IMR-90 (cell line): ENCODE data around the gene INIP. TPM values are rescaled to one million over a fixed set of nuclear protein-coding genes. Genes with fewer than 3 reads are reported as not detected.
A peak's percentile ranks its signal among the peaks of the same experiment; 100 is the strongest.

Experiments used
- ATAC-seq: fragments of 200-7000 bp; cut with Tn5 transposase; 2 replicates; pipeline ENCODE4 v1.9.1; 2020; ENCODE audit warnings: low read depth, mild to moderate bottlenecking, moderate library complexity
- BruUV-seq: library from RNA; stranded (reverse); fragments of 400-500 nt; replicated peaks from 2 replicates; lab custom pipeline; 2021; lab: Mats Ljungman, UMichigan
- CTCF ChIA-PET: fragments of 300-600 bp; formaldehyde crosslinking; extraction: SDS; loops from one replicate; lab custom pipeline; 2021; ENCODE audit warnings: antibody characterized with exemption; lab: Yijun Ruan, JAX
- POLR2A ChIA-PET: fragments of 300-600 bp; sonication (Branson Sonifier 250); formaldehyde crosslinking; loops from one replicate; lab custom pipeline; 2022; ENCODE audit warnings: antibody characterized with exemption; ENCODE audit not compliant: unreplicated experiment; lab: Charles Lee
- DNase-seq: peaks from one replicate; pipeline ENCODE4 v3.0.0; 2013
- H2AFZ ChIP-seq: replicated peaks from 2 replicates; pipeline ENCODE3; 2013; ENCODE audit warnings: low read length, mild to moderate bottlenecking; ENCODE audit not compliant: poor library complexity
- H2AK5ac ChIP-seq: 2 replicates; pipeline ENCODE4 v1.6.1; 2013; ENCODE audit warnings: low read depth, low read length, inconsistent platforms
- H2AK9ac ChIP-seq: replicated peaks from 2 replicates; pipeline ENCODE3; 2013; ENCODE audit warnings: mild to moderate bottlenecking, low read depth, low read length, moderate library complexity; ENCODE audit not compliant: poor library complexity
- H2BK120ac ChIP-seq: 2 replicates; pipeline ENCODE4 v1.6.1; 2013; ENCODE audit warnings: low read depth, low read length, inconsistent platforms
- H2BK15ac ChIP-seq: 3 replicates; pipeline ENCODE4 v1.6.1; 2013; ENCODE audit warnings: low read depth, low read length, inconsistent platforms
- H2BK20ac ChIP-seq: 2 replicates; pipeline ENCODE4 v1.6.1; 2013; ENCODE audit warnings: low read depth, mild to moderate bottlenecking, inconsistent platforms, low read length, moderate library complexity
- H2BK5ac ChIP-seq: 2 replicates; pipeline ENCODE4 v1.6.1; 2013; ENCODE audit warnings: mild to moderate bottlenecking, low read depth, low read length, inconsistent platforms; ENCODE audit not compliant: poor library complexity, severe bottlenecking
- H3K14ac ChIP-seq: replicated peaks from 2 replicates; pipeline ENCODE4 v1.6.1; 2013; ENCODE audit warnings: low read depth, low read length, inconsistent platforms
- H3K18ac ChIP-seq: 2 replicates; pipeline ENCODE4 v1.6.1; 2013; ENCODE audit warnings: low read depth, low read length, control low read depth
- H3K23ac ChIP-seq: 2 replicates; pipeline ENCODE4 v1.6.1; 2013; ENCODE audit warnings: low read depth, low read length, inconsistent platforms
- H3K27ac ChIP-seq: 2 replicates; pipeline ENCODE4 v1.5.1; 2013; ENCODE audit warnings: mild to moderate bottlenecking, control low read depth, low read length; ENCODE audit not compliant: insufficient read depth
- H3K27me3 ChIP-seq: 2 replicates; pipeline ENCODE4 v1.6.1; 2013; ENCODE audit warnings: low read length; ENCODE audit not compliant: control insufficient read depth, insufficient read depth
- H3K36me3 ChIP-seq: 2 replicates; pipeline ENCODE4 v1.6.1; 2013; ENCODE audit warnings: low read length, mixed read lengths; ENCODE audit not compliant: control insufficient read depth, insufficient read depth
- H3K4ac ChIP-seq: 2 replicates; pipeline ENCODE4 v1.6.1; 2013; ENCODE audit warnings: low read depth, low read length, inconsistent platforms
- H3K4me1 ChIP-seq: 2 replicates; pipeline ENCODE4 v1.6.1; 2013; ENCODE audit warnings: low read length, mixed read lengths; ENCODE audit not compliant: control insufficient read depth, insufficient read depth
- H3K4me2 ChIP-seq: 2 replicates; pipeline ENCODE4 v1.6.1; 2013; ENCODE audit warnings: low read depth, mild to moderate bottlenecking, control low read depth, low read length, moderate library complexity
- H3K4me3 ChIP-seq: 2 replicates; pipeline ENCODE4 v1.5.1; 2013; ENCODE audit warnings: low read depth, mild to moderate bottlenecking, control low read depth, low read length, moderate library complexity; ENCODE audit not compliant: insufficient read depth
- H3K56ac ChIP-seq: 2 replicates; pipeline ENCODE4 v1.6.1; 2013; ENCODE audit warnings: low read length, inconsistent platforms; ENCODE audit not compliant: insufficient read depth; ENCODE audit errors: extremely low read depth
- H3K79me1 ChIP-seq, 2 experiments: 2 replicates each; pipeline ENCODE4 v1.6.1; 2013; ENCODE audit warnings: low read length in 2 of 2, inconsistent platforms in 1 of 2, low read depth in 1 of 2
- H3K9ac ChIP-seq: 2 replicates; pipeline ENCODE4 v1.6.1; 2013; ENCODE audit warnings: low read depth, low read length, control low read depth
- H3K9me1 ChIP-seq: 2 replicates; pipeline ENCODE4 v1.6.1; 2013; ENCODE audit warnings: low read length, inconsistent platforms; ENCODE audit not compliant: insufficient read depth
- H3K9me3 ChIP-seq: 2 replicates; pipeline ENCODE4 v1.6.1; 2013; ENCODE audit warnings: low read length; ENCODE audit not compliant: control insufficient read depth, insufficient read depth
- H4K20me1 ChIP-seq: 2 replicates; pipeline ENCODE4 v1.6.1; 2013; ENCODE audit warnings: low read length, inconsistent platforms; ENCODE audit not compliant: insufficient read depth
- H4K5ac ChIP-seq: 2 replicates; pipeline ENCODE4 v1.6.1; 2013; ENCODE audit warnings: mild to moderate bottlenecking, low read depth, low read length, control low read depth
- H4K8ac ChIP-seq, 2 experiments: 2 replicates each; pipeline ENCODE4 v1.6.1; 2013; ENCODE audit warnings: low read depth in 2 of 2, low read length in 2 of 2, control low read depth in 1 of 2, inconsistent platforms in 1 of 2
- H4K91ac ChIP-seq: 2 replicates; pipeline ENCODE4 v1.6.1; 2013; ENCODE audit warnings: low read depth, low read length, inconsistent platforms; ENCODE audit not compliant: insufficient read depth
- BHLHE40 ChIP-seq: fragments of 150-350 bp; IDR thresholded peaks from 2 replicates; pipeline ENCODE4 v1.6.1; 2016; ENCODE audit warnings: mild to moderate bottlenecking, low read depth, low read length
- CEBPB ChIP-seq: IDR thresholded peaks from 2 replicates; pipeline ENCODE4 v1.6.1; 2012; ENCODE audit warnings: low read depth, low read length, improper control_type of control experiment
- FOS ChIP-seq: fragments of 150-350 bp; IDR thresholded peaks from 2 replicates; pipeline ENCODE4 v1.6.1; 2016; ENCODE audit warnings: low read depth, low read length
- RAD21 ChIP-seq: IDR thresholded peaks from 2 replicates; pipeline ENCODE4 v1.6.1; 2012; ENCODE audit warnings: low read length, improper control_type of control experiment
- RFX5 ChIP-seq: IDR thresholded peaks from 2 replicates; pipeline ENCODE4 v1.8.0; 2012; ENCODE audit warnings: low read depth, mild to moderate bottlenecking, low read length, moderate library complexity
- WGBS, 2 experiments: methylation state at CpG; one replicate each; pipeline versions ENCODE4 v1.1.5 to v1.1.7; 2013; ENCODE audit warnings: missing lambda C conversion rate in 2 of 2; ENCODE audit not compliant: insufficient read length in 1 of 2; ENCODE audit errors: extremely low coverage in 2 of 2; 5-methylcytosine and 5-hydroxymethylcytosine counted together
- dilution Hi-C: fragments of 300-500 bp; cut with HindIII; formaldehyde crosslinking; loops from one replicate; pipeline ENCODE4 v1.14.3; 2018; ENCODE audit warnings: low sequenced_read_pairs; ENCODE audit not compliant: unreplicated experiment
- in situ Hi-C: fragments of 300-500 bp; cut with MboI; formaldehyde crosslinking; loops from 3 replicates; pipeline ENCODE4 v1.14.3; 2019; ENCODE audit warnings: low sequenced_read_pairs, inconsistent platforms, mixed read lengths
- intact Hi-C: fragments of 100-400 bp; cut with micrococcal nuclease; formaldehyde crosslinking; loops from 2 replicates; pipeline ENCODE4 v1.10.0; 2022
- polyA plus RNA-seq, 3 experiments: library from polyadenylated mRNA; depleted of rRNA; stranded (reverse); fragments of >200 nt; gene quantifications; 2 replicates each; pipeline ENCODE4 v1.2.3, GENCODE V29; 2012; ENCODE audit warnings: low replicate concordance in 1 of 3
- total RNA-seq: library from RNA; depleted of rRNA; stranded (reverse); fragments of >200 nt; gene quantifications from 2 replicates; pipeline ENCODE4 v1.2.3, GENCODE V29; 2012

The INIP gene
- total and polyA plus RNA-seq, 2 of the 4 experiments (the other 2 are of a cell fraction): 11.1 to 15.4 TPM

- Histone ChIP-seq H3K9ac (no peak overlapping the region), H2BK15ac (peak overlapping the region; percentile 8; the same call in 1 of the 3 replicates), H4K5ac (no peak overlapping the region), H2AK5ac (peak overlapping the region; percentile 68; the same call in 1 of the 2 replicates), H3K79me1 (peaks cover 37 to 69% of the 10 kb centered on the region in 2 experiments; a peak in 3 of 4 replicates), H3K18ac (peak overlapping the region; percentile 27; the same call in 1 of the 2 replicates), H3K36me3 (no peaks in the 10 kb centered on the region), H3K4me3 (no peak overlapping the region), H3K27me3 (no peaks in the 10 kb centered on the region), H3K27ac (no peak overlapping the region), H3K4me1 (peaks cover 27% of the 10 kb centered on the region), H3K9me3 (no peaks in the 10 kb centered on the region), H2AK9ac (no peak overlapping the region), H2BK20ac (peak overlapping the region; percentile 58), H3K9me1 (peaks cover 35% of the 10 kb centered on the region), H3K56ac (no peak overlapping the region), H3K4me2 (peak overlapping the region; percentile 59), H3K4ac (peak overlapping the region; percentile 63), H4K91ac (no peak overlapping the region), H2AFZ (no peak overlapping the region), H3K23ac (no peak overlapping the region), H4K8ac (no peak overlapping the region), H4K20me1 (peaks cover 45% of the 10 kb centered on the region), H3K14ac (peak overlapping the region; percentile 59; the same call in 1 of the 2 replicates), H2BK5ac (peak overlapping the region; percentile 54), H2BK120ac (peak overlapping the region; percentile 48)
- no CpG with 5 or more reads among the region's 12 CpGs for WGBS, 2 experiments
- POLR2A ChIA-PET: no interaction called here
- dilution Hi-C loops (no loop called here), in situ Hi-C loops (no loop called here), intact Hi-C loops (no loop called here)
- ATAC-seq (peak; percentile 72), DNase-seq (peak; percentile 88)
- peak; percentile 9; the same call in 1 of the 2 replicates for TF ChIP-seq RAD21
- no peak for TF ChIP-seq RFX5
- peak; percentile 50; the same call in 1 of the 2 replicates for TF ChIP-seq BHLHE40
- peak; percentile 57 for TF ChIP-seq CEBPB
- TF ChIP-seq FOS: peak; percentile 79
- no TSS peak for BruUV-seq
- CTCF ChIA-PET: interaction anchor here (0.9 kb wide), 1 partner anchor 10 kb away, joined by 3 read pairs; no protein-coding TSS in a partner anchor
Measured at GRCh38 chr9:112761912-112762655, 44.2 kb upstream of the INIP start.
